ENCODE measurements around the gene LHX3. TPM values are rescaled to one million over a fixed set of nuclear protein-coding genes. Genes with fewer than 3 reads are reported as not detected.
A peak's percentile ranks its signal among the peaks of the same experiment; 100 is the strongest.

The LHX3 gene
- polyA plus RNA-seq, 2 of the 4 experiments (the other 2 are of a cell fraction), result 0.03 TPM; not detected in 1

- TF ChIP-seq FOSL2 (IDR thresholded peaks at IDR 0.05) (no peak), FOSL2 (CRISPR knock-in tag; IDR thresholded peaks at IDR 0.05) (no peak), FOSB (CRISPR knock-in tag; IDR thresholded peaks at IDR 0.05) (no peak)
Measured at GRCh38 chr9:136179101-136179616, 25.8 kb downstream of the LHX3 start (continued).

- 37% methylated on average over 7 of the region's 8 CpGs for WGBS (ENCODE audit: missing lambda C conversion rate)
- ATAC-seq, result peak in 1 of 2 experiments; percentile 41; a peak in 3 of 6 replicates
- CTCF ChIA-PET, result interaction anchor here (0.8 to 2.5 kb wide), 6 partner anchors 11 to 211 kb away, joined by 3 to 13 read pairs (median 3); no protein-coding TSS in a partner anchor
Measured at GRCh38 chr9:136178773-136179075, 26.2 kb downstream of the LHX3 start.

GRCh38 chr9:136178061-136178772 is 26.7 kb downstream of the LHX3 start:
- H3K9me3 ChIP-seq, result no peaks in the 10 kb centered on the region
- ATAC-seq (peak; percentile 39 to 48; a peak in 3 of 6 replicates), DNase-seq (ENCODE audit: low read depth in 1 of 2, low spot score in 1 of 2) (no peak), FAIRE-seq (no peak)
- H3K4me3 ChIP-seq, result no peak overlapping the region
- no peak overlapping the region for H3K4me2 ChIP-seq
- WGBS (ENCODE audit: missing lambda C conversion rate), result 76% methylated on average over 11 of the region's 21 CpGs
- TF ChIP-seq HMGXB4 (CRISPR knock-in tag; IDR thresholded peaks at IDR 0.05; ENCODE audit: borderline replicate concordance) (no peak), SREBF2 (IDR thresholded peaks at IDR 0.05) (no peak), PHF8 (IDR thresholded peaks at IDR 0.05; ENCODE audit: borderline replicate concordance, low read depth) (no peak), REST (IDR thresholded peaks at IDR 0.05) (no peak), HOXA7 (CRISPR knock-in tag; IDR thresholded peaks at IDR 0.05) (no peak)
- ChIA-PET POLR2A (no interaction called here), CTCF (interaction anchor here (0.8 to 2.5 kb wide), 6 partner anchors 10 to 211 kb away, joined by 3 to 13 read pairs (median 3); no protein-coding TSS in a partner anchor)
- H3K27ac ChIP-seq, result no peak overlapping the region
- no peaks in the 10 kb centered on the region for H3K4me1 ChIP-seq

More at GRCh38 chr9:136178773-136179075, 26.2 kb downstream of the LHX3 start:
- TF ChIP-seq CEBPB (IDR thresholded peaks at IDR 0.05) (no peak), ELK1 (IDR thresholded peaks at IDR 0.05; ENCODE audit: low read depth, low read length) (no peak), HOXB5 (CRISPR knock-in tag; IDR thresholded peaks at IDR 0.05) (no peak), RARB (CRISPR knock-in tag; IDR thresholded peaks at IDR 0.05) (no peak), CHD2 (IDR thresholded peaks at IDR 0.05; ENCODE audit: low read length, partially characterized antibody) (no peak), TFCP2L1 (CRISPR knock-in tag; IDR thresholded peaks at IDR 0.05) (no peak), E2F6 (IDR thresholded peaks at IDR 0.05; ENCODE audit: borderline replicate concordance, low read depth) (no peak), ZSCAN20 (CRISPR knock-in tag; IDR thresholded peaks at IDR 0.05) (no peak), PHF8 (IDR thresholded peaks at IDR 0.05; ENCODE audit: borderline replicate concordance, low read depth) (no peak), HDAC2 (IDR thresholded peaks at IDR 0.05) (no peak), ZNF302 (CRISPR knock-in tag; IDR thresholded peaks at IDR 0.05) (no peak), JUNB (IDR thresholded peaks at IDR 0.05) (no peak), FOXS1 (CRISPR knock-in tag; IDR thresholded peaks at IDR 0.05) (no peak), MAFK (IDR thresholded peaks at IDR 0.05; ENCODE audit: partially characterized antibody) (no peak), HOXB13 (CRISPR knock-in tag; IDR thresholded peaks at IDR 0.05; ENCODE audit: low read depth) (no peak), NPAS2 (CRISPR knock-in tag; IDR thresholded peaks at IDR 0.05; ENCODE audit: borderline replicate concordance) (no peak), NR3C1 (IDR thresholded peaks at IDR 0.05) (no peak)
- TF ChIP-seq, protein P1, sequence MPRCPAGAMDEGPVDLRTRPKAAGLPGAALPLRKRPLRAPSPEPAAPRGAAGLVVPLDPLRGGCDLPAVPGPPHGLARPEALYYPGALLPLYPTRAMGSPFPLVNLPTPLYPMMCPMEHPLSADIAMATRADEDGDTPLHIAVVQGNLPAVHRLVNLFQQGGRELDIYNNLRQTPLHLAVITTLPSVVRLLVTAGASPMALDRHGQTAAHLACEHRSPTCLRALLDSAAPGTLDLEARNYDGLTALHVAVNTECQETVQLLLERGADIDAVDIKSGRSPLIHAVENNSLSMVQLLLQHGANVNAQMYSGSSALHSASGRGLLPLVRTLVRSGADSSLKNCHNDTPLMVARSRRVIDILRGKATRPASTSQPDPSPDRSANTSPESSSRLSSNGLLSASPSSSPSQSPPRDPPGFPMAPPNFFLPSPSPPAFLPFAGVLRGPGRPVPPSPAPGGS (IDR thresholded peaks at IDR 0.05), result no peak
- TF ChIP-seq, protein P2, sequence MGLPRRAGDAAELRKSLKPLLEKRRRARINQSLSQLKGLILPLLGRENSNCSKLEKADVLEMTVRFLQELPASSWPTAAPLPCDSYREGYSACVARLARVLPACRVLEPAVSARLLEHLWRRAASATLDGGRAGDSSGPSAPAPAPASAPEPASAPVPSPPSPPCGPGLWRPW (IDR thresholded peaks at IDR 0.05), result no peak
- Histone ChIP-seq H3K4me3 (no peak overlapping the region), H3K4me1 (no peaks in the 10 kb centered on the region), H3K27ac (no peak overlapping the region), H3K9me3 (no peaks in the 10 kb centered on the region), H3K4me2 (no peak overlapping the region)
- DNase-seq (ENCODE audit: low read depth in 1 of 2, low spot score in 1 of 2) (no peak), FAIRE-seq (no peak)
- POLR2A ChIA-PET, result no interaction called here
